ENCODE results near the gene EGFL6.
"Not testable (repeated sequence)": the region's sequence is repeated elsewhere in the genome, so short reads cannot be mapped to it uniquely, and the experiment has no call there.

Gene EGFL6

DNA sequence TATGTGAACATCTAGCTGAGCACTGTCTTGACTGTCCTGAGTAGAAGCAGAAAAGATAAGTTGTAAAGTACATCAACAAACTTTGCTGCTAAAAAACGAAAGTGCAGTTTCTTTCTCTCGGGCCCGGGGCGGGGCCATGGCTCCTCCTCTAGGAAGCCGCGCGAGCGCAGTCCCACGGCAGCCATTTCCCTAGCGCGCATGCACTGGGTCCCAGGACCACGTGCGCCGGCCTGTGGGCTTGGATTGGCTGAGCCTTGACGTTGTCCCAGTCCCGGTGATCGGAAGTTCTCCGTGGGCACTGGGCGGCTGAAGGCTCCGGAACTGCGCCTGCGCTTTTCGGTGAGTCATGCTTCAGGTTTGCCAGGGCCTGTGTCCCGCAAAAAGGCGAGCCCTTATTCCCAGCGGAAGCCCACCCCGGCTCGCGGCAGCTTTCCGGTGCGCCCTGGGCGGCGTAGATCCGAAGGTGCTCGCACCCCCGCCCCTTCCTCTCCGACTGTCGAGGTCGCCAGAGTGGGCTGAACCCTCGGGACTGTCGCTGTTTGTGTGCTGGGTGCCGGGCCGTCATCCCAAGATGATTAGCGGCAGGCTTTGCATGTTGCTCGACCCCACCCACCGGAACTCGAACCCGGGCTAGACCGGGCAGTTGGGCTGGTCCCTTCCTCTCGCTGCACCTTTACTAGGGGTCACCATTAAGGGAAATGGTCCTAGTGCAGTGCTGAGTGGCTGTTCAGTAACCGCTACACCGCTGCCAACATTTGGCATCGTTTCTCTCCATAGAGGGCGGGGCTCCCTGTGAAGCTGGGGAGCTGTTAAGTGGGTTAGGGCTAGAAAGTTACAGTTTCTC is 83.7 kb downstream of the EGFL6 start, which contains the start of gene TCEANC:
TSS of gene TCEANC (plus strand) at position 292 of the 844 bp plus-strand sequence. CDS start 9,368 bp downstream, outside the sequence.
- peak; percentile 78 for DNase-seq (ENCODE audit: low read depth, low spot score)

DNA sequence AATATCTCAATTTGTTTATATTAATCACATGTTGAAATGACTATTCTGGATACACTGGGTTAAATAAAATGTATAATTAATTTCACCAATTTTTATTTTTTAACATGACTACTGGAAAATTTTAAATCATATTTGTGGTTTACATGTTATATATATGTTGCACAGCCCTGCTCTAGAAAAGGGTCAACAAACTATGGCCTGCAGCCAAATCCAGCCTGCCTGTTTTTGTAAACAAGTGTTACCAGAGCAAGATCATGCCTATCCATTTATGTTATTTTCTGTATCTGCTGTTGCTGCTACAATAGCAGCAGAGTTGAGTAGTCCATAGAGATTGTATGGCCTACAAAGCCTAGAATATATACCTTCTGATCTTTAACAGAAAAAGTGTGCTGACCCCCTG is 84.7 kb downstream of the EGFL6 start:
- no peak for DNase-seq (ENCODE audit: low read depth, low spot score)

DNA sequence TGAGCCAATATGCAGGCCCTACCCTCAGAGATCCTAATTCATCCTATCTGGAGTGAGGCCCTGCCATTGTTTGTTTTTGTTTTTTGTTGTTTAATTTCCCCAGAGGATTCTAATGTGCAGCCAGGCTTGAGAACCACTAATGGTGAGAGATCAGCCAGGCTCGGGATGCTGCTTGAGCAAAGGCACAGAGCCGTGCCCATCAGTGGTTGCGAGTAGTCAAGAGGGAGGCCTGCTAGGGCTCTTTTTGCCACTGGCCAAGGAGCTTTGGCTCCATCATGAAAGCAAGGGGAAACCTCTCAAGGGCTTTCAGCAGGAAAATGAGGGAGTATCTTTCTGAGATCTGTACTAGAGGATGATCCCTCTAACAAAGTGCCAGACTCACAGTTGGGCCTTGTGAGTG is 86.3 kb downstream of the EGFL6 start:
- DNase-seq (ENCODE audit: low read depth, low spot score) = no peak

DNA sequence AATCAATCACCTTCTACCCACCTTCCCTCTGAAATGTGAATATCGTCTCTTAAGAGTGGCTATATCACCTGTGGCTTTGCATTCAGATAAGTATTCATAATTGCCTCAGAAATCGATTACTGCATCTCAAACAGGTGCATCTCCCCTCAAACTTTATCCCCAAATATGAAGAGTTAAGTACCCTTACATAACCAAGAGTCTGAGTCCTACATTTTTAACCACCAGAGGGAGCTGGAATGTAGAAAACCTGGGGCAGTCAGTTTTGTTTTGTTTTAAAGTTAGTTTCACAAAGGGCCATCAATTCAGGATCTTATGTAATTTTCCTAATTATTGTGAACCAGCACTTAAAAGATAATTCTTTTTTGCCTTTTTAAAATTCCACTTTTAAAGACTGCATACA is 89.2 kb downstream of the EGFL6 start:
- DNase-seq (ENCODE audit: low read depth, low spot score) = no peak

DNA sequence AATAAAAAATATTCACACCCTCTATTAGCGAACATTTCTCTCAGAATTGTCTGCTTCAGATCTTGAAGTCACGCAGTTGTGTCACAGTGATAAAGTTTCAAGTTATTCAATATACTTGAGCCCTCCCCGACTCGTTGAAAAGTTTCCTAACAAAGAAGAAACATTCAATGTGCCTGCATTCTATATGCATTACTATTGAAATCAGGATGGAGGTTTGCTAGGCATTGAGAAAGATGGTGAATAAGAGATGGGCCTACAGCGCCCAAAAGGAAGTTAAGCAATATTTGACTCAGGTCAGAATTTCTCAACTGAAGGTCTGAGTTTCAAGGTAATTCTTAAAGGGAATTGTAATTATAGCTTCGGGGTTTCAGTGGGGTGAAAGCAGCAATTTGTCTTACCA is 89.7 kb downstream of the EGFL6 start:
- DNase-seq (ENCODE audit: low read depth, low spot score) = no peak

DNA sequence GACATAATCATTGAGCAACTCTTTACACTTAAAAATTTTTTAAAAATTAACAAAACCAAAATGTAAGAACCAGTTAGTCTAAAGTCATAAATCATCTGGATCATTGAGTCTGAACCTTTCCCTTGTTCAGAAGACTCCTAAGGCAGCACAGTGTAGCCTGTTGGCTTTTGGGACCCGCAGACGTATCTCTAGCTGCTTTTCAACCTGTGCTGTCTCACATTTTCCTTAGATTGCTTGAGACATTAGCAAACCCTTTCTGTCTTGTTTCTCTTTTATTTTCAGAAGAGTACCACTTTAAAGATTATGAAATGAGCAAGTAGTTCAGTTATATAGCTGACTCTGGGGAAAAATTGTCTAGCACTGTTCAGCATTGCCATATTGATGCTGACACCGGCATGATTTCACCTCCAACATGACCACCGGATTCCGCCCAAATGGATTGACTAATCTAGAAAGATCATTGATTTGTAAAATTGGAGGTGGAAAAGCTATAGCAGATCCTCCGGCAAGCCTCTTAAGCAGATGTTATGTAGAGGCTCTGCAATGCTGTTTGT is 92.4 kb downstream of the EGFL6 start:
- no peak for DNase-seq (ENCODE audit: low read depth, low spot score)

DNA sequence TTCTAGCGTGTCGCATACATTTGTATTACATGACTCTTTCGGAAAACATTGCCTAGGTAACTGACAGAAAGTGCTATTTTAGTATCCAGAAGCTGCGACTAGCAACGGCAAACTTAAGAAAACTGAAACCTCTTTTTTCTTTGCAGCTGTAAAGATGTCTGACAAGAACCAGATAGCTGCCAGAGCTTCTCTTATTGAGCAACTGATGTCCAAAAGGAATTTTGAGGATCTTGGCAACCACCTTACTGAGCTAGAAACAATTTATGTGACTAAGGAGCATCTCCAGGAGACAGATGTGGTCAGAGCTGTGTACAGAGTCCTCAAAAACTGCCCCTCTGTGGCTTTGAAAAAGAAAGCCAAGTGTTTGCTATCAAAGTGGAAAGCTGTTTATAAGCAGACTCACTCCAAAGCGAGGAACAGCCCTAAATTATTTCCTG is 93.0 kb downstream of the EGFL6 start:
- DNase-seq (ENCODE audit: low read depth, low spot score) = no peak

DNA sequence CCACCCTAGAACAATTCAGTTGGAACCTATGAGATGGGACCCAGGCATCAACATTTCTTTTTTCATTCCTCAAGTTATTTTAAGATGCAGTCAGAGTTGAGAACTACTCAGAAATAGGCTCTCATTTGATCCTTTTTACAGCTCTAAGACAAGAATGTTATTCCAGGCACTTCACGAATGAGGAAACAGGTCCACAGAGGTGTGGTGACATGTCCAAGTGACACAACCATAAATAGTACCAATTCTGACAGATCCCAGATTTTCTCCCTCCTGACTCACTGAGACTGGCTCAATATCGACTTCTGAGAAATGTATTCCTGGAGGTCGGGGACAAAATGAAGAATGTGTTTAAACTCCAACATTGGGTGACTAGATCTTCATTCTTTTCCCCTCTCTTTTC is 94.6 kb downstream of the EGFL6 start:
- no peak for DNase-seq (ENCODE audit: low read depth, low spot score)

DNA sequence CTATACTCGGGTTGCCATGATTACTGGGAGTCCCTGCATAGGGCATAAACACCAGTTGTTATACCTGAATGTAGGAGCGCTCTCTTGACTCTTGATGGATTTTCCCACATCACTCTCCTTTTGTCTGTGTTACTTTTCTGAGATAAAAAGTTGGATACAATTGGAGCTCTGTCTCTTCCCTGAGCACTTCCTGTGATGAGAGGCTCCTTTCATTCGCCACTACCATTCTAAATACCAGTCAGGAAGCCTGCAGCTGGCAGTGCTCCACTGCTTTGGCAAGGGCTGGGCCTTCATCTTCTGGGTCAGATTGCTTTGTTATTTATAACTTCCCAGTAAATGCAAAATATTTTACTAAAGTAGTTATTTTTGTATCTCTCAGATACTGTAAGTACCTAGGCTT is 97.4 kb downstream of the EGFL6 start:
- no peak for DNase-seq (ENCODE audit: low read depth, low spot score)

DNA sequence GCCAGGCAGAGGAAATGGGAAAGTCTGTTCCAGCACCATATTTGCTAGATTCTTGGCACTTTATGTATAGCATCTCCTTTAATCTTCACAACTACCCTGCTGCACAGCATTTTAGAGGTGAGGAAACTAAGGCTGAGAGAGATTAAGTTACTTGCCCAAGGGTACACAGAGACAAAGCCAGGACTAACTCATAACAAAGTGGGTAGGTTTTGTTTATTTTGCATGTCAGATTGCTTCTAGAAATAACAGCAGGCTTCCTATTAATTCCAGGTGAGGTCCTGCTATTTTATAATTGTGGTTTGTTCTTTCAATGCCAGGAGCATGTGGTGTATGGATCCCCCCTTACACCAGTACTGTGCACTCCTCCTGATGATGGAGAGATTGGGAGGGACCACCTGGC is 98.5 kb downstream of the EGFL6 start:
- no peak for DNase-seq (ENCODE audit: low read depth, low spot score)

DNA sequence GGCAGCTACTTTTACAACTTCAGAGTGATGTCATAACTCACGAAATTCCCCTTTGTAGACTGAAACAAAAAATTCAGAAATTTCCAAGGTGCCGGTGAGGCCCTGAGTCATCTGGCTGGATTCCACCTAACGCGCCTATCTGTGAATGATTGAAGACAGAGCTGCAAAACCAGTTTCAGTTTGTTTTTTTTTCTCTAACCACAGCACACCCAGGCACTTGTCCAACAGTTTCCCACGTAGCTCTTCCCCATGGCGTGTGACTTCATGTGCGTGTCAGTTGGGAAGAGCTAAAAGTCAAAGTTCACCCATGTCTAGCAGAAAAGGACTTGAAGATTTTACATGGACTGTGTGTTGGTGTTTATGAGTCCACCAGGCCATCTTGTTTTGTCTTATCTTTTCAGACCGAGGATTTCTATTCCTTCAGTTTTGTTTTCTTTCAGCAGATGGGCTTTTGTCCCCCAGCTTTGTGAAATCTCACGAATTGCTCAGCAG is 99.9 kb downstream of the EGFL6 start:
- DNase-seq (ENCODE audit: low read depth, low spot score) = peak; percentile 15

DNA sequence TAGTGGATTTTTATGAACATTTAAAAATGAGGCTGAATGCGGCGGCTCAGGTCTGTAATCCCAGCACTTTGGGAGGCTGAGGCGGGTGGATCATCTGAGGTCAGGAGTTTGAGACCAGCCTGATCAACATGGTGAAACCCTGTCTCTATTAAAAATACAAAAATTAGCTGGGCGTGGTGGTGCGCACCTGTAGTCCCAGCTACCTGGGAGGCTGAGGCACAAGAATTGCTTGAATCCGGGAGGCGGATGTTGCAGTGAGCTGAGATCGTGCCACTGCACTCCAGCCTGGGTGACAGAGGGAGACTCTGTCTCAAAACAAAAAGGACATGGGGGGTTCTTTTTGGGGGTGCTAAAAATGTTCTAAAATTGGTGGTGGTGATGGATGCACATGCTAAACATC is 100.4 kb downstream of the EGFL6 start:
- DNase-seq (ENCODE audit: low read depth, low spot score) = not testable (repeated sequence)

DNA sequence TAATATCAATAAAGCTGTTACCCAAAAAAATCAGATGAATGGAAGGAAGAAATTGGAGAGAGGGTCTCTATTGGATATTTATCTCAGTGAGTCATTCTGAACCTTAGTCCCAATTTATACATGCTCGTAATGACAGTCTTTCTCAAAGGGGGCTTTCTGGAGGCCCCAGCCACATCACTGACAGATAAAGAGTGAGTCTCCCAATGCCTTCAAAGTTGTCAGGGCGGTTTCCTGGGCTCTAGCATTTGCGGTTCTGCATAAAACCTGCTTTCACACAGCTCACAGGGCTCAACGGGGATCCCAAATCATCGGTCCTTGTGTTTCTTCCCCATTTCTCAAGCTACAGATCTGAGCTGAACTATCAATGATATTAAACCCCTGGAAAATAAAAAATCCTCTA is 100.8 kb downstream of the EGFL6 start:
- no peak for DNase-seq (ENCODE audit: low read depth, low spot score)

DNA sequence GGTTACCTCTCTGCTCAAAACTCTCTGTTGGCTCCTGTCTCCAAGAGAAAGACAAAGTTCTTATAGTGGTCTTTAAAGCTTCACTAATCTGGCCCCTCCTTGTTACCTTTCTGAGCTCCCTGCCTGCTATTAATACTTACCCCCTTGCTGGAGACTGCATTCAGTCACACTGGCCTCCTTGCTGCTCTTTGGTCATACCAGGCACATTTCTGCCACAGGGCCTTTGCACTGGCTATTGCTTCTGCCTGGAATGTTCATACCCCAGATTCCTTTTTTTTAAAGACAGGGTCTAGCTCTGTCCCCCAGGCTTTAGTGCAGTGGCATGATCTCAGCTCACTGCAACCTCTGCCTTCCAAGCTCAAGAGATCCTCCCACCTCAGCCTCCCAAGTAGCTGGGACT is 103.6 kb downstream of the EGFL6 start:
- no peak for DNase-seq (ENCODE audit: low read depth, low spot score)

DNA sequence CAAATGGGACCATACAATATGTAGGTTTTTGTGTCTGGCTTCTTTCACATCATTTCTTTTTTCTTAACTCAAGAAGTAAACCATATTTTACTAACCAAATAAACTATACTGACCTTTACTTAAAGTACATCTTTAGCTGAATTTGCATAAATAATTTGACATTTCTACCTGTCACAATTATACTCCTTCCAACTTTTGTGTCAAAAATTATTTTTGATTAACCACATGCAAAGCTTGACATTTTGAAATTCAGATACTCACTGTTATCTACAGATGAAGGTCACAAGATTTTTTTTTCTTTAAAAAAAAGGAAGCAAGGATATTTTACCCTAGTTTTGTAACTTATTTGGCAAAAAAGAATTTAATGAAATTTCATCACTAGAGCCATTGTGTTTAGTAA is 107.5 kb downstream of the EGFL6 start:
- no peak for DNase-seq (ENCODE audit: low read depth, low spot score)

DNA sequence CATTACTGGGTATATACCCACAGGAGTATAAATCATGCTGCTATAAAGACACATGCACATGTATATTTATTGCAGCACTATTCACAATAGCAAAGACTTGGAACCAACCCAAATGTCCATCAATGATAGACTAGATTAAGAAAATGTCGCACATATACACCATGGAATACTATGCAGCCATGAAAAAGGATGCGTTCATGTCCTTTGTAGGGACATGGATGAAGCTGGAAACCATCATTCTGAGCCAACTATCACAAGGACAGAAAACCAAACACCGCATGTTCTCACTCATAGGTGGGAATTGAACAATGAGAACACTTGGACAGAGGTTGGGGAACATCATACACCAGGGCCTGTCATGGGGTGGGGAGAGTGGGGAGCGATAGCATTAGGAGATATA is 110.3 kb downstream of the EGFL6 start:
- not testable (repeated sequence) for DNase-seq (ENCODE audit: low read depth, low spot score)

DNA sequence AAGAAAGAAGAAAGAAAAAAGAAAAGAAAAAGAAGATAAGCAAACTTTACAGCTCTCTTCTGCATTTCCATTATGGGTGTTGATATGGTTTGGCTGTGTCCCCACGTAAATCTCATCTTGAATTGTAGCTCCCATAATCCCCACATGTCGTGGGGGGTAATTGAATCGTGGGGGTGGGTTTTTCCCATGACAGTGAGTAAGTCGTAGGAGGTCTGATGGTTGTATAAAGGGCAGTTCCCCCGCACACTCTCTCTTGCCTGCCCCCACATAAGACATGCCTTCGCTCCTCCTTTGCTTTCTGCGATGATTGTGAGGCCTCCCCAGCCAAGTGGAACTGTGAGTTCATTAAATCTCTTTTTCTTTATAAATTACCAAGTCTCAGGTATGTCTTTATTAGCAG is 112.2 kb downstream of the EGFL6 start:
- no peak for DNase-seq (ENCODE audit: low read depth, low spot score)

All from activated naive CD8-positive, alpha-beta T cell treated with anti-CD3 and anti-CD28 coated beads, Interleukin-2, amount 50 U/mL, for 16 hours (primary cell).